HG03460 (cell line): Measurements from ENCODE around the gene APCDD1L.
"Not testable (repeated sequence)": the region's sequence is repeated elsewhere in the genome, so short reads cannot be mapped to it uniquely, and the experiment has no call there.

ENCODE experiments used
- ATAC-seq: cut with Tn5 transposase; IDR thresholded peaks from one replicate; pipeline ENCODE4 v1.9.1; 2021; ENCODE audit not compliant: unreplicated experiment

The APCDD1L gene

GRCh38 chr20:58518387-58518786, 3.2 kb upstream of the APCDD1L start:
- ATAC-seq, result no peak

- no peak for ATAC-seq
These were observed 622 bp downstream of the APCDD1L start for GRCh38 chr20:58514321-58515232.

- ATAC-seq, result no peak
These were observed 1.5 kb downstream of the APCDD1L start for GRCh38 chr20:58513580-58514285.

- no peak for ATAC-seq
These were observed 2.2 kb downstream of the APCDD1L start for GRCh38 chr20:58512808-58513552.

- ATAC-seq, result no peak
These were observed 3.3 kb downstream of the APCDD1L start for GRCh38 chr20:58511861-58512260.

GRCh38 chr20:58511364-58511763, 3.8 kb downstream of the APCDD1L start:
- no peak for ATAC-seq

GRCh38 chr20:58510921-58511320, 4.3 kb downstream of the APCDD1L start:
- ATAC-seq, result no peak

- ATAC-seq, result no peak
These were observed 6.3 kb downstream of the APCDD1L start for GRCh38 chr20:58508762-58509395.

- ATAC-seq, result not testable (repeated sequence)
These were observed 8.2 kb downstream of the APCDD1L start for GRCh38 chr20:58506999-58507398.

GRCh38 chr20:58504566-58504965, 10.6 kb downstream of the APCDD1L start:
- no peak for ATAC-seq

GRCh38 chr20:58503668-58504067, 11.5 kb downstream of the APCDD1L start:
- no peak for ATAC-seq

- no peak for ATAC-seq
These were observed 14.9 kb downstream of the APCDD1L start for GRCh38 chr20:58500256-58500655.

- ATAC-seq, result no peak
These were observed 16.6 kb downstream of the APCDD1L start for GRCh38 chr20:58498470-58499068.

GRCh38 chr20:58497724-58498469, 17.3 kb downstream of the APCDD1L start:
- ATAC-seq, result no peak

GRCh38 chr20:58497076-58497641, 18.0 kb downstream of the APCDD1L start:
- ATAC-seq, result no peak

GRCh38 chr20:58496429-58496769, 18.8 kb downstream of the APCDD1L start:
- no peak for ATAC-seq

GRCh38 chr20:58495623-58496428, 19.4 kb downstream of the APCDD1L start:
- ATAC-seq, result no peak

- no peak for ATAC-seq
These were observed 20.1 kb downstream of the APCDD1L start for GRCh38 chr20:58494923-58495622.
